Tibial nerve (tissue), 4 donors: Measurements from ENCODE around the gene AQP2. TPM values are rescaled to one million over a fixed set of nuclear protein-coding genes. Genes with fewer than 3 reads are reported as not detected.

Source experiments
- DNase-seq, 2 donors: peaks; one replicate each; pipeline ENCODE4 v3.0.0-alpha.2; 2019; ENCODE audit warnings: low spot score in 2 of 2
- H3K27ac ChIP-seq, 4 donors: fragments of 200-600 bp; sonication (generic) in 3 of 4; one replicate each; pipeline ENCODE4 v1.5.1; 2017 to 2019; ENCODE audit warnings: mild to moderate bottlenecking in 1 of 4
- H3K27me3 ChIP-seq, 2 donors: fragments of 200-600 bp; sonication (generic) in 1 of 2; one replicate each; pipeline versions ENCODE4 v1.5.1 to v1.6.0; 2017 to 2019
- H3K36me3 ChIP-seq, 3 donors: fragments of 200-600 bp; sonication (generic); one replicate each; pipeline ENCODE4 v1.5.1; 2018 to 2019
- H3K4me1 ChIP-seq, 4 donors: fragments of 200-600 bp; sonication (generic) in 3 of 4; one replicate each; pipeline ENCODE4 v1.5.1; 2017 to 2019
- H3K4me3 ChIP-seq, 4 donors: fragments of 200-600 bp; sonication (generic) in 3 of 4; one replicate each; pipeline ENCODE4 v1.5.1; 2017 to 2019; ENCODE audit warnings: mild to moderate bottlenecking in 1 of 4, moderate library complexity in 1 of 4
- H3K9me3 ChIP-seq, 4 donors: fragments of 200-600 bp; sonication (generic) in 3 of 4; one replicate each; pipeline ENCODE4 v1.5.1; 2017 to 2019
- EP300 ChIP-seq, 2 donors: sonication (generic); formaldehyde crosslinking; IDR thresholded peaks; one replicate each; pipeline ENCODE4 v1.6.1; 2017; ENCODE audit warnings: antibody characterized with exemption in 2 of 2, mild to moderate bottlenecking in 1 of 2
- POLR2A ChIP-seq, 2 donors: fragments of 450-650 bp; IDR thresholded peaks; one replicate each; pipeline ENCODE4 v1.6.1; 2017; ENCODE audit warnings: antibody characterized with exemption in 2 of 2, mild to moderate bottlenecking in 2 of 2, moderate library complexity in 2 of 2
- whole genome bisulfite sequencing, 2 donors: methylation state at CpG; one replicate each; pipeline ENCODE4 v1.1.5; 2018; 5-methylcytosine and 5-hydroxymethylcytosine counted together
- total RNA-seq, 4 donors: library from RNA; depleted of rRNA; stranded (reverse); fragments of >200 nt; gene quantifications; one replicate each; pipeline ENCODE4 v1.1.0, GENCODE V29; 2016
- TF ChIP-seq, protein P1 (sequence below), 5 experiments: fragments of 200-600 bp in 3 of 5; fragments of 450-650 bp in 2 of 5; sonication (generic) in 3 of 5; IDR thresholded peaks; one replicate each; pipeline ENCODE4 v1.5.1; 2016 to 2019; ENCODE audit warnings: antibody characterized with exemption in 5 of 5, mild to moderate bottlenecking in 3 of 5, moderate library complexity in 2 of 5

AQP2 gene
- total RNA-seq, 4 donors from 2014 or later, result not detected

DNA sequence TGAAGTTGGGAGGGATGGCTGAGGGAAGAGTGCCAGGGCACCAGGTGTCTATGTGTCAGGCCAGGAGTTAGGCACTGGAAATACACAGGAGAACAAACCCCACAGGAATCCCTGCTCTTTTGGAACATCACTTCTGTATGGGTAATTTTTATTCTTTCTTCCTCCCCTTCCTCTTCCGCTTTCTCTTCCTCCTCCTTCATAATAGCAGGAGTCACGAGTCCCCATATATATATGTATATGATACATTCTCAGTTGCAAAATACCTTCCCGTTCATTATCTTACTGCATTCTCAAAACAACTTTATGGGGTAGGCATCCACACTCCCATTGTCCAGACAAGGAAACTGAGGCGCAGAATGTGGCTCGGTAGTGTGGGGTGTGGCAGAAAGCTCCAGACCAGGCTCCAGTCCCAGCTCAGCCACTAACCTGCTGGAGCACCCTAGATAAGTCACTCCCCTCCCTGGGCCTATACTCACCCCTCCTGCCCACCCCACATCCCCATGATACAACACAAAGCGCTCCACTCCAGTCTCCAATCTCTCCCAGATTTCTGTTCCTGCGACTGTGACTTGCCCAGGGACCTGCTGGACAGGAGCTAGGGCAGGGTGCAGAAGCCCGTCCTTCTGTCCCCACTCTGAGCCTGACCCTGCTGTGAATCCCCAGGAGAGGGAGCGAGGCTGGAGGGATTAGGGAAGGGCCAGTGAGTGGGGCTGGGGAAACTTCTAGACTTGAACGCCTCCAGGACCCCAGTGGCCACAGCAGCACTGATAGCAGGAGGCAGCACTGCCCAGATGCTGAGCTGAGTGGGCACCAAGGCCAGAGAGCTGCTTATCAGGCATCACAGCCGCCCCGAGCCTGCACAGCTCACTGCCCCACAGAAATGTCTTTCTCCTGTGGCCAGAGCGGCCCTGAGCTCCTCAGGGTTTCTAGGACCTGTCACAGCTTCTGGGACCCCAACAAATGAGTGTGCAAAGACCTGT, 1.4 kb upstream of the AQP2 start:
- H3K9me3 ChIP-seq, result no peaks in the 10 kb centered on the region
- no peaks in the 10 kb centered on the region for H3K36me3 ChIP-seq
- TF ChIP-seq, protein P1, sequence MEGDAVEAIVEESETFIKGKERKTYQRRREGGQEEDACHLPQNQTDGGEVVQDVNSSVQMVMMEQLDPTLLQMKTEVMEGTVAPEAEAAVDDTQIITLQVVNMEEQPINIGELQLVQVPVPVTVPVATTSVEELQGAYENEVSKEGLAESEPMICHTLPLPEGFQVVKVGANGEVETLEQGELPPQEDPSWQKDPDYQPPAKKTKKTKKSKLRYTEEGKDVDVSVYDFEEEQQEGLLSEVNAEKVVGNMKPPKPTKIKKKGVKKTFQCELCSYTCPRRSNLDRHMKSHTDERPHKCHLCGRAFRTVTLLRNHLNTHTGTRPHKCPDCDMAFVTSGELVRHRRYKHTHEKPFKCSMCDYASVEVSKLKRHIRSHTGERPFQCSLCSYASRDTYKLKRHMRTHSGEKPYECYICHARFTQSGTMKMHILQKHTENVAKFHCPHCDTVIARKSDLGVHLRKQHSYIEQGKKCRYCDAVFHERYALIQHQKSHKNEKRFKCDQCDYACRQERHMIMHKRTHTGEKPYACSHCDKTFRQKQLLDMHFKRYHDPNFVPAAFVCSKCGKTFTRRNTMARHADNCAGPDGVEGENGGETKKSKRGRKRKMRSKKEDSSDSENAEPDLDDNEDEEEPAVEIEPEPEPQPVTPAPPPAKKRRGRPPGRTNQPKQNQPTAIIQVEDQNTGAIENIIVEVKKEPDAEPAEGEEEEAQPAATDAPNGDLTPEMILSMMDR (IDR thresholded peaks at IDR 0.05), result no peak
- TF ChIP-seq EP300 (IDR thresholded peaks at IDR 0.05), result no peak
- no peak for TF ChIP-seq POLR2A (IDR thresholded peaks at IDR 0.05)
- no peak for DNase-seq
- 86 to 93% methylated on average over 13 of the region's 13 CpGs for WGBS, 2 donors
- H3K27me3 ChIP-seq, result peaks cover 0 to 14% of the 10 kb centered on the region in 2 donors
- peaks cover 0 to 11% (median 3%) of the 10 kb centered on the region in 4 donors for H3K4me1 ChIP-seq
- no peak overlapping the region for H3K27ac ChIP-seq
- H3K4me3 ChIP-seq, result no peak overlapping the region

DNA sequence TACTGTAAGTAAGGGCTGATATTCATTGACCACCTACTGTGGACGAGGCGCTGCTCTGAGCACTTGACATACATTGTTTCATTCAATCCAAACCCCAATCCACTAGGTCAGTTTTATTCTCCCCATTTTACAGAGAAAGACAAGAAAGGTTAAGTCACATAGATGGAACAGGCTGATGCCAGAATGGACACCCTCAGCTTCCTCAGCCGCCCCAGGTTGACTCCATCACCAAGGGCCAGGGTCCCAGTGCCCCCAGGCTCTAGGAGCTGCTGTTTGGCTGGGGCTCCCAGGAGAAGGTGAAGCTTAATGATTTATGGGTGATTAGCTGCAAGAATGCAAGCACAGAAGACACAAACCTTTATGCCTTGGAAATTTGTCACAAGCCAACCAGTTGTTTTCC, 671 bp upstream of the AQP2 start:
- Histone ChIP-seq H3K4me1 (peaks cover 0 to 11% (median 3%) of the 10 kb centered on the region in 4 donors), H3K36me3 (no peaks in the 10 kb centered on the region), H3K27ac (no peak overlapping the region), H3K4me3 (no peak overlapping the region), H3K9me3 (no peaks in the 10 kb centered on the region), H3K27me3 (peaks cover 0 to 21% of the 10 kb centered on the region in 2 donors)
- DNase-seq, result no peak
- no peak for TF ChIP-seq POLR2A (IDR thresholded peaks at IDR 0.05)
- TF ChIP-seq EP300 (IDR thresholded peaks at IDR 0.05), result no peak
- TF ChIP-seq, protein P1 (IDR thresholded peaks at IDR 0.05), result no peak
- 92 to 95% methylated on average over 3 of the region's 3 CpGs for WGBS, 2 donors

DNA sequence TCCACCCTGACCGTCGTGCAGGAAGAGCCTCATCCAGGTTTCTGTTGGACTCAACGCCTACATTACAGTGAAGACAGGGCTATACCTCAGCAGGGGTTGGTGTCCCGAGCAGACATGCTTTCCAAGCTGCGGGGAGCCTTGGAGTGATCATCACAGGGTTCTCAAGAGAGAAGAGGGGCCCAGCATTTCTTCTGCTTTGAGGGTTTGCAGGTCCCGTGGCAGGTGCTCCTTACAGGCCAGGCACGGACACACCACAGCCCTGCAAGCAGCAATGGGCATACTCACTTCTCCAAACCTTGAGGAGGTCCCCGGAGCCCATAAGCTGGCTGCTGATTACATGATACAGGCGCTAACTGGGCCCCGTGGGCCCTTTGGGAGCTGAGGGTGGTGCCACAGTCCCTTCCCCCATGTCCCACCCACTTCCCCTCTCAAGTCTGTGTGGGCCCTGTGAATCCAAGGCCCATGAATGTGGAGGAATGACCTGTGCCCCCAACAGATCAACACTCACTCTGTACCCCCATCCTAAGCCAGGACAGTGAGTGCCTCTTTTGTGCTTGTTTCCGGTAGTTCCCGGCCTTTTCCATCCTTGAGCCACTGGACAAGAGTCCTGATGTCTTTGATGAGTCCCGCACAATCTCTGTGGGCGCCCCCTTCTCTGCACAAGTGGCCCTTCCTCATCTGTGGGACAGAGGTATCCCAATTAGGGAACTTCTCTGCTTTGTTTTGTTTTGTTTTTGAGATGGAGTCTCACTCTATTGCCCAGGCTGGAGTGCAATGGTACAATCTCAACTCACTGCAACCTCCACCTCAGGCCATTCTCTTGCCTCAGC, 1.1 kb downstream of the AQP2 start:
- DNase-seq, result no peak
- TF ChIP-seq EP300 (IDR thresholded peaks at IDR 0.05) (no peak), POLR2A (IDR thresholded peaks at IDR 0.05) (no peak)
- TF ChIP-seq, protein P1 (IDR thresholded peaks at IDR 0.05), result no peak
- Histone ChIP-seq H3K4me3 (no peak overlapping the region), H3K36me3 (no peaks in the 10 kb centered on the region), H3K9me3 (no peaks in the 10 kb centered on the region), H3K4me1 (no peaks in the 10 kb centered on the region), H3K27ac (no peak overlapping the region), H3K27me3 (peaks cover 0 to 39% of the 10 kb centered on the region in 2 donors)
- 75 to 84% methylated on average over 14 of the region's 14 CpGs for WGBS, 2 donors

DNA sequence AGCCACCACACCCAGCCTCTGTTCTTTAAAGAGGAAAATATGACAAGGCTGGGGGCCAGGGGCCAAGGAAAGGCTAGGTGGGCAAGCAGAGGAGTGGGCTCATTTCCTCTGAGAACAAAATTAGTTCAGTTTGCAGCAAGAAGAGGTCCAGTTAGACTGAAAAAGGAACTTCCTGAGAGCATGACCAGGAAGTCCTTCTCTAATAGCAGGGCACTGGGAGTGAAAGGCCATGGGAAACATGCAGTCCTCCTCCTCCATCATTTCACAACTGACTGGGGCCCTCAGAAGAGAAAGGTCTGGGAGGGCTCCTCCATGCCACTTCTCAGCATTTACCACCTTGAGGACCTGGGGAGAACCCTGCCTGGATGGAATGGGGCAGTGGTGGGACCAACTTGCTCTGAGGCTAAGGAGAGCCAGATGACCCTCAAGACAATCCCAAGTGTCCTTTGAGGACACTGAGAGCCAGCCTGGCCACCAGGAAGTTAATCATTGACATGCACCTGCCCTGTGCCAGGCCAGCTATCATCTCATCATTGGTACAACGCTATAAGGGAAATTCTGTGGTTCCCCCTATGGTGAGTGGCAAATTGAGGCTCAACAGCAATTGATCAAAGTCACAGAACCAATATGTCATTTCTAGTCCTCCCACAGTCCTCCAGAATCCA, 2.0 kb downstream of the AQP2 start:
- TF ChIP-seq POLR2A (IDR thresholded peaks at IDR 0.05) (no peak), EP300 (IDR thresholded peaks at IDR 0.05) (no peak)
- TF ChIP-seq, protein P1 (IDR thresholded peaks at IDR 0.05), result no peak
- 82 to 100% methylated on average over 1 of the region's 1 CpG for WGBS, 2 donors
- no peak for DNase-seq
- Histone ChIP-seq H3K4me3 (no peak overlapping the region), H3K4me1 (no peaks in the 10 kb centered on the region), H3K27me3 (peaks cover 0 to 47% of the 10 kb centered on the region in 2 donors), H3K27ac (no peak overlapping the region), H3K9me3 (no peaks in the 10 kb centered on the region), H3K36me3 (no peaks in the 10 kb centered on the region)
